HG02798 (cell line): Measurements from ENCODE around the gene CTSS.
"Not testable (repeated sequence)": the region's sequence is repeated elsewhere in the genome, so short reads cannot be mapped to it uniquely, and the experiment has no call there.

Experiments
- ATAC-seq: cut with Tn5 transposase; IDR thresholded peaks from one replicate; pipeline ENCODE4 v1.9.1; 2021; ENCODE audit warnings: mild to moderate bottlenecking; ENCODE audit not compliant: unreplicated experiment, poor library complexity

CTSS gene

GRCh38 chr1:150777544-150777943 lies 12.0 kb upstream of the CTSS start:
- ATAC-seq, result no peak

GRCh38 chr1:150775931-150776505 lies 10.4 kb upstream of the CTSS start:
- not testable (repeated sequence) for ATAC-seq

- no peak for ATAC-seq
Observed at GRCh38 chr1:150775276-150775675, 9.7 kb upstream of the CTSS start.

GRCh38 chr1:150772326-150772725 lies 6.7 kb upstream of the CTSS start:
- no peak for ATAC-seq

GRCh38 chr1:150767704-150768103 lies 2.1 kb upstream of the CTSS start:
- not testable (repeated sequence) for ATAC-seq

GRCh38 chr1:150765977-150766301 lies 361 bp upstream of the CTSS start:
- not testable (repeated sequence) for ATAC-seq

GRCh38 chr1:150764617-150765101 lies 919 bp downstream of the CTSS start:
- peak; percentile 36 for ATAC-seq

GRCh38 chr1:150763018-150763417 lies 2.6 kb downstream of the CTSS start:
- ATAC-seq, result no peak

GRCh38 chr1:150762552-150762951 lies 3.0 kb downstream of the CTSS start:
- ATAC-seq, result no peak

GRCh38 chr1:150761801-150762200 lies 3.8 kb downstream of the CTSS start:
- no peak for ATAC-seq

GRCh38 chr1:150760013-150760412 lies 5.6 kb downstream of the CTSS start:
- no peak for ATAC-seq

GRCh38 chr1:150753416-150753815 lies 12.2 kb downstream of the CTSS start:
- no peak for ATAC-seq

GRCh38 chr1:150751443-150751842 lies 14.1 kb downstream of the CTSS start:
- ATAC-seq, result no peak

- ATAC-seq, result no peak
Observed at GRCh38 chr1:150749720-150750311, 15.8 kb downstream of the CTSS start.

- ATAC-seq, result no peak
Observed at GRCh38 chr1:150748878-150749719, 16.5 kb downstream of the CTSS start.

- no peak for ATAC-seq
Observed at GRCh38 chr1:150730130-150730721, 35.4 kb downstream of the CTSS start.

- ATAC-seq, result no peak
Observed at GRCh38 chr1:150724336-150724735, 41.2 kb downstream of the CTSS start.

GRCh38 chr1:150720703-150721102 lies 44.9 kb downstream of the CTSS start, which contains the start of gene HORMAD1:
Gene HORMAD1, minus strand, starts transcription at chr1:150720895. Its CDS starts 1,390 bp downstream, at chr1:150719505.
- no peak for ATAC-seq

- ATAC-seq, result no peak
Observed at GRCh38 chr1:150720098-150720497, 45.5 kb downstream of the CTSS start.

- ATAC-seq, result no peak
Observed at GRCh38 chr1:150718225-150718891, 47.2 kb downstream of the CTSS start.
